ENCODE measurements around the gene CCDC171.

- TF ChIP-seq CTCF (IDR thresholded peaks at IDR 0.05) (peak; percentile 11; the same call in 1 of the 2 replicates), ZFX (IDR thresholded peaks at IDR 0.05; ENCODE audit: borderline replicate concordance) (no peak)
Observed at GRCh38 chr9:15824310-15824709, 271.5 kb downstream of the CCDC171 start.

Data from 22Rv1 (cell line).